Astrocyte of the spinal cord (primary cell): ENCODE data around the gene BLM.
"Not testable (repeated sequence)": the region's sequence is repeated elsewhere in the genome, so short reads cannot be mapped to it uniquely, and the experiment has no call there.

Experiments
- DNase-seq: peaks from one replicate; pipeline ENCODE4 v3.0.0; 2011; ENCODE audit warnings: low read depth, low spot score
- H3K4me3 ChIP-seq: 2 replicates; pipeline ENCODE4 v1.5.1; 2011; ENCODE audit warnings: low read depth, mild to moderate bottlenecking, low read length, moderate library complexity
- CTCF ChIP-seq: IDR thresholded peaks from 2 replicates; pipeline ENCODE4 v1.5.1; 2012; ENCODE audit warnings: low read depth, mild to moderate bottlenecking, low read length, inconsistent platforms
- in situ Hi-C: cut with HindIII; loops from 2 replicates; pipeline ENCODE4 v1.10.0; 2017; ENCODE audit warnings: low sequenced_read_pairs

Gene BLM

GRCh38 chr15:90683876-90684275 is 33.3 kb upstream of the BLM start:
- no peak for DNase-seq
- TF ChIP-seq CTCF: no peak

GRCh38 chr15:90684281-90684680 is 32.9 kb upstream of the BLM start:
- TF ChIP-seq CTCF: no peak
- no peak for DNase-seq
- no peak overlapping the region for H3K4me3 ChIP-seq
- in situ Hi-C loops: no loop called here

More at GRCh38 chr15:90683876-90684275, 33.3 kb upstream of the BLM start:
- no peak overlapping the region for H3K4me3 ChIP-seq
- in situ Hi-C loops: no loop called here

GRCh38 chr15:90685591-90686434 is 31.3 kb upstream of the BLM start:
- no peak for DNase-seq
- H3K4me3 ChIP-seq: no peak overlapping the region
- TF ChIP-seq CTCF: no peak
- in situ Hi-C loops: no loop called here

GRCh38 chr15:90686435-90687218 is 30.5 kb upstream of the BLM start:
- no peak for TF ChIP-seq CTCF
- H3K4me3 ChIP-seq: no peak overlapping the region
- in situ Hi-C loops: no loop called here
- DNase-seq: no peak

- DNase-seq, H3K4me3 ChIP-seq, in situ Hi-C loops: not testable (repeated sequence)
Measured at GRCh38 chr15:90689326-90689961, 27.7 kb upstream of the BLM start.

GRCh38 chr15:90690585-90690984 is 26.6 kb upstream of the BLM start:
- in situ Hi-C loops: no loop called here
- TF ChIP-seq CTCF: no peak
- DNase-seq: no peak
- no peak overlapping the region for H3K4me3 ChIP-seq

GRCh38 chr15:90691369-90691768 is 25.8 kb upstream of the BLM start:
- no peak overlapping the region for H3K4me3 ChIP-seq
- peak; percentile 7 for TF ChIP-seq CTCF
- in situ Hi-C loops: no loop called here
- no peak for DNase-seq
